ENCODE data around the gene FXYD2. TPM values are rescaled to one million over a fixed set of nuclear protein-coding genes. Genes with fewer than 3 reads are reported as not detected.

The FXYD2 gene
- total and polyA plus RNA-seq, 9 donors = 1.7 to 23.1 (median 10.5) TPM

DNA sequence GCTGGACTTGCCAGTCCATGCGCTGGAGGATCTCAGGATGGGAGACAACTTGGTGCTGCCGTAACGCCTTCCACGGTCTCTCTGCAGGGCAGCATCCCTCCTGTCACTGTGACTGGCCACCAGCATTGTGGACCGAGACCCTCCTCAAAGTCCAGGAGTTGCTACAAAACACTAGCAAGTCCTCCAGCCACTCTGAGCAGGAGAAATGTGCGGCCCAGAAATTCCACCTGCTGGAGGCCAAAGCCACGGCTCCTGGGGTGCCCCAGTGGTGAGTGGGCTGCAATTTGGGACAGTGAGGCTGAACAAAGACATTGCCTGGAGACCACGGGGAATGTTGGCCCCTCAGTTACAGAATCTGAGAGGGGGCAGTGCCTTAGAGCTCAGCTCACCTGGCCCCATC is 20.6 kb downstream of the FXYD2 start:
- H3K4me3 ChIP-seq = no peak overlapping the region
- H3K36me3 ChIP-seq = no peaks in the 10 kb centered on the region
- TF ChIP-seq POLR2A (IDR thresholded peaks at IDR 0.05) (no peak), EP300 (IDR thresholded peaks at IDR 0.05) (no peak)
- TF ChIP-seq, protein P1, sequence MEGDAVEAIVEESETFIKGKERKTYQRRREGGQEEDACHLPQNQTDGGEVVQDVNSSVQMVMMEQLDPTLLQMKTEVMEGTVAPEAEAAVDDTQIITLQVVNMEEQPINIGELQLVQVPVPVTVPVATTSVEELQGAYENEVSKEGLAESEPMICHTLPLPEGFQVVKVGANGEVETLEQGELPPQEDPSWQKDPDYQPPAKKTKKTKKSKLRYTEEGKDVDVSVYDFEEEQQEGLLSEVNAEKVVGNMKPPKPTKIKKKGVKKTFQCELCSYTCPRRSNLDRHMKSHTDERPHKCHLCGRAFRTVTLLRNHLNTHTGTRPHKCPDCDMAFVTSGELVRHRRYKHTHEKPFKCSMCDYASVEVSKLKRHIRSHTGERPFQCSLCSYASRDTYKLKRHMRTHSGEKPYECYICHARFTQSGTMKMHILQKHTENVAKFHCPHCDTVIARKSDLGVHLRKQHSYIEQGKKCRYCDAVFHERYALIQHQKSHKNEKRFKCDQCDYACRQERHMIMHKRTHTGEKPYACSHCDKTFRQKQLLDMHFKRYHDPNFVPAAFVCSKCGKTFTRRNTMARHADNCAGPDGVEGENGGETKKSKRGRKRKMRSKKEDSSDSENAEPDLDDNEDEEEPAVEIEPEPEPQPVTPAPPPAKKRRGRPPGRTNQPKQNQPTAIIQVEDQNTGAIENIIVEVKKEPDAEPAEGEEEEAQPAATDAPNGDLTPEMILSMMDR (IDR thresholded peaks at IDR 0.05) = no peak
- no peaks in the 10 kb centered on the region for H3K27me3 ChIP-seq
- no peaks in the 10 kb centered on the region for H3K9me3 ChIP-seq
- no peaks in the 10 kb centered on the region for H3K4me1 ChIP-seq (ENCODE audit: insufficient read depth)
- WGBS, 3 donors = 95 to 96% (median 95%) methylated on average over 8 of the region's 8 CpGs
- intact Hi-C loops (cut with DNase I) = loop anchor here in 2 of 4 donors (2.0 to 10.0 kb wide), 2 partner anchors 55 to 379 kb away; no protein-coding TSS in a partner anchor
- DNase-seq = no peak
- H3K27ac ChIP-seq = no peak overlapping the region

DNA sequence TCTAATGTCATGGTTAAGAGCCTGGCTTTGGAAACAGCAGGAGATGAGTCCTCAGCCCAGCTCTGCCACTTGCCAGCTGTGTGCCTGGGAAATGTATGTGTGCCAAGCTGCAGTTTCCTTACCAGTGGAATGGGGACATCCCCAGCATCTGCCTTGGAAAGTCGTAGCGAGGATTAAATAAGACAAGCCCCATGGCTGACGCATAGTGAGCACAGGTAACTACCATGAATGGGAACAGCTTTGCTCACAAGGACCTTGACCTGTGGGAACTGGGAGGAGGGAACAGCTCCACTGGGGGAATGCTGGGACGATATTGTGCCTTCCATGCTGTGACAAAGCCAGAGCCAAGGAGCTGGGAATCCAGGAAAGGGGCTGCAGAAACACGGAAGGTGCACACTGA is 24.9 kb downstream of the FXYD2 start:
- Histone ChIP-seq H3K27ac (no peak overlapping the region), H3K4me3 (no peak overlapping the region), H3K4me1 (ENCODE audit: insufficient read depth) (peaks cover 7% of the 10 kb centered on the region), H3K36me3 (no peaks in the 10 kb centered on the region), H3K27me3 (no peaks in the 10 kb centered on the region), H3K9me3 (no peaks in the 10 kb centered on the region)
- no peak for TF ChIP-seq POLR2A (IDR thresholded peaks at IDR 0.05)
- TF ChIP-seq, protein P1 (IDR thresholded peaks at IDR 0.05) = no peak
- TF ChIP-seq EP300 (IDR thresholded peaks at IDR 0.05) = no peak
- intact Hi-C loops (cut with DNase I) = loop anchor here in 2 of 4 donors (5.0 to 10.0 kb wide), 2 partner anchors 258 to 375 kb away; no protein-coding TSS in a partner anchor
- WGBS, 3 donors = 74 to 78% (median 75%) methylated on average over 5 of the region's 5 CpGs
- no peak for DNase-seq

DNA sequence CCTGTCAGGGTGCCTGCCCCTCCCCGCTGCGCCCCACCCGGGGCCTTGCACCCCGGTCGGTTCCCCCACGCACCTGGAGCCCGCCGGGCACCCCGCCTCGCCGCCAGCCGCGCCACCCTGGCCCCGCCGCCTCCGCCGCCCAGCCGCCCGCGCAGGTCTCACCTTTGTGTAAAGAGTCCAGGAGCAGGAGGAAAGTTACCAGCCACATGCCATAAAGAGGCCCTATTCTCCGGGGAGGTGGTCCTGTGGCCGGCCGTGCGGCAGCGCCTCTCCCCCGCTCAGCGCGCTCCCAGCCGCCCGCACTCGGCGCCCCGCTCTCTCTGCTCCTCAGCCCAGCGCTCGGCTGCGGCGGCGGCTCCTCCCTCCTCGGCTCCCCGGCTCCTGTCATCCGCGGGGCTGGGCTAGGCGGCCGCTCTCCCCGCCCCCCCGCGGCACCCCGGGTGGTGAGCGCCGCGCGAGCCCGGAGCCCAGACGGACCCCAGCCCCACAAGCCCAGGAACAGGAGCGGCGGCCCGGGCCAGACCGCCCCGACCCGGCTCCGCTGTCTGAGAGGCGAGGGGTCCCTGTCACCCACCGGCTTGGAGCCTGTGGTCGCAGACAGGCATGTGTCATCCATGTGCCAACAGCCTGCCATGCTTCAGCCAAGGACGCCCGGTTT is 27.5 kb downstream of the FXYD2 start, which contains the start of gene DSCAML1:
TSS of gene DSCAML1 (minus strand) at position 345 of the 658 bp plus-strand sequence. CDS start at position 208, 137 bp downstream.
- TF ChIP-seq, protein P1 (IDR thresholded peaks at IDR 0.05) = no peak
- TF ChIP-seq EP300 (IDR thresholded peaks at IDR 0.05) (no peak), POLR2A (IDR thresholded peaks at IDR 0.05) (no peak)
- peak within 1 kb of the TSS; percentile 17 for H3K4me3 ChIP-seq
- H3K27ac ChIP-seq = no peak within 1 kb of the TSS
- no peaks in the 10 kb centered on the region for H3K27me3 ChIP-seq
- H3K9me3 ChIP-seq = no peaks in the 10 kb centered on the region
- peak in 3 of 5 donors; percentile 21 to 61 (median 40) for DNase-seq
- 3 to 5% (median 4%) methylated on average over 29 to 66 of the region's 66 CpGs for WGBS, 3 donors
- H3K36me3 ChIP-seq = no peaks in the 10 kb centered on the region
- H3K4me1 ChIP-seq (ENCODE audit: insufficient read depth) = peaks cover 7% of the 10 kb centered on the region
- intact Hi-C loops (cut with DNase I) = loop anchor here in 1 of 4 donors (5.0 kb wide), 1 partner anchor 260 kb away; no protein-coding TSS in a partner anchor

DNA sequence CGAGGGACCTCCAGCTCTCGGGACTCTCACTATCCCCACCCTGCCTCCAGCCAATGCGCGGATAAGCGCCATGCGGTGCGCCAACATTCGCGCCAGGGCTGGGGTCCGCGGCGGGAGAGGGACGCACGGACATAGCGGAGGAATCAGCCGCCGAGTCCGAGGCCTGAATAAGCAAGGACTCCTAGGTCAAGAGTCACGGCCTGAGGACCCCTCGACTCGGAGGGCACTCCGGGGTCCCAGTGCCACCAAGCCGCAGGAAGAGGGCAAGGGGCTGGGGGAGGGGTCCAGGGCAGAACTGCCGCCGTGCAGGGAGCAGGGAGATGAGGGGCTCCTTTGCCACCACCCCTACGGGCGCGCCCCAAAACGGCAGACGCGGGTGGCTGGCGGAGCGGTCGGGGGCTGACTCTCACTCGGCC is 28.1 kb downstream of the FXYD2 start:
- no peak for TF ChIP-seq POLR2A (IDR thresholded peaks at IDR 0.05)
- no peak for TF ChIP-seq EP300 (IDR thresholded peaks at IDR 0.05)
- TF ChIP-seq, protein P1 (IDR thresholded peaks at IDR 0.05) = no peak
- H3K27me3 ChIP-seq = no peaks in the 10 kb centered on the region
- intact Hi-C loops (cut with DNase I) = loop anchor here in 1 of 4 donors (5.0 kb wide), 1 partner anchor 261 kb away; no protein-coding TSS in a partner anchor
- 0 to 2% (median 1%) methylated on average over 23 to 35 of the region's 35 CpGs for WGBS, 3 donors
- H3K4me3 ChIP-seq = peak overlapping the region; percentile 17
- no peak for DNase-seq
- peaks cover 7% of the 10 kb centered on the region for H3K4me1 ChIP-seq (ENCODE audit: insufficient read depth)
- H3K36me3 ChIP-seq = no peaks in the 10 kb centered on the region
- no peak overlapping the region for H3K27ac ChIP-seq
- no peaks in the 10 kb centered on the region for H3K9me3 ChIP-seq
